NCI-H1694 (cell line): ENCODE data around the gene TUBB6.

Experiments used
- DNase-seq: peaks from one replicate; lab custom pipeline; 2025; lab: John Stamatoyannopoulos, UW

The TUBB6 gene

GRCh38 chr18:12307701-12308385 lies at the start of gene TUBB6:
Gene TUBB6, plus strand, starts transcription at chr18:12308241. Its CDS starts 52 bp downstream, at chr18:12308293.
- DNase-seq: no peak

- no peak for DNase-seq
Observed at GRCh38 chr18:12258719-12259705, 49.0 kb upstream of the TUBB6 start.

DNA sequence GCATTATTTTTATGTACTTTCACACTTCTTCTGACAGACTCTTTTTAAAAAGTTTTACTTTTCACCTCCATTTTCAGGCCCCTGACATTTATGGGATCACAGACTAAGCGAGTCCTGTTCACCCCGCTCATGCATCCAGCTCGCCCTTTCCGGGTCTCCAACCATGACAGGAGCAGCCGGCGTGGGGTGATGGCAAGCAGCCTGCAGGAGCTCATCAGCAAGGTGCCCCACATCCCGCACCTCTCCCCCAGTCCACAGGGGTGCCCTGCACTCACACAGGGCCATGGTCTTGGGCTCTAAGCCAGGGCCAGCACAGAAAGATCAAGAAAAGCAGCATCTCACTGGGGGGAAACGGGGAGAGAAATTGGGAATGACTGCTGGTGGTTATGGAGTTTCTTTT lies 45.3 kb upstream of the TUBB6 start:
- no peak for DNase-seq

DNA sequence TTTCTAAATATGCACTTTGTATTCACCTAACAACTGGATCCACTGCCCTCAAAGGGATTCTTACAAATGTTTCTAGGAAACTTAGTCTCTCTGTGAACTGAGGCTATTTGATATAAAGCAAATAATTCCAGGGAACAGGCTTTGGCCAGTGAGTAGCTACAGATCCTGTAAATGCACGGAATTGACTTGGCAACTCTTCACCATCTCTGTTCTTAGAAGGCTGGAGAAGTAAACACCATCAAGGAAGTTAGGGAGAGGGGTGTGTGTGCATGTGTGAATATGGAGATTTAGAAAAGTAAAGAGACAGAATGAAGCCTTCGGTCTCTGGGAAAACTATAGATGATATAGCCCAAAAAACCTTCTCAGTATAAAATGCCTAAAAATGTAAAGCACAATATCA lies 43.2 kb upstream of the TUBB6 start:
- DNase-seq: no peak

DNA sequence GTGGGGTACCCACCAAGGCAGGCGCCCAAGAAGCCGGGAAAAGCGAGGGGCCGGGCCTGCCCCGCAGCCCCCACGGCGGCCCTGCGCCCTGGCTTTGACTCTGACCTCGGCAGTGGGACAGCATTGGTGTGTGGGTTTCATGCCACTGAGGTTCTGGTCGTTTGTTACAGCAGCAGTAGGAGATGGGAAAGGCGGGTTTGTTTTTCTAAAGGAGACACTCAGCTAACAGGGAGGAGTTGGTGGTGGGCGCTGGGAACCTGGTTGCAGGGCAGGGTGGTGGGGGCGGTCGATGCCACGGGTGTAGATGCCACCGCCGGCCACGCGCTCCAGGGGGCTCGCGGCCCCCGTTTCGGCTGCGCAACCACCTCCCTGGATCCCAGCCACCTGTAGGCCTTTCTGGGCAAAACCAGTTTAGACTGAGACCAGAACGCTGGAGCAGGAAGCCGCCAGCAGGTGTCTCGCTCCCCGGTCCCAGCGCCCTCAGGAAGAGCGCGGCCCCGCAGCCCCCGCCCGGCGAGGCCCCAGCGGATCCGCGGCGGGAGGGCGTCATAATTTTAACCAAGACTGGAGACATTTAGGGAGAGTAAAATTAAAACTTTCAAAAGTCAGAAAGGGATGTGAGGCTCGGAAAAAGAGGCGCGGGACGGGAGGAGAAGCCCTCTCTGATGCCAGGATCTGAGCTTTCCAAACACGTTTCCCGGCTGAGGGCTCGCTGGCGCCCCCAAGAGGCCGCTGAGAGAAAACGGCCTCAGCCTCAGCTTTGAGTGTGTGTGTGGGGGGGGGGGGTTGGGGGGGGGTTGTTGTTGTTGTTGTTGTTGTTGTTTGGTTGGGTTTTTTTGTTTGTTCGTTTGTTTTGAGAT lies 36.4 kb upstream of the TUBB6 start:
- peak; percentile 49 for DNase-seq

- no peak for DNase-seq
Observed at GRCh38 chr18:12274793-12275192, 33.2 kb upstream of the TUBB6 start.

GRCh38 chr18:12276736-12277554 lies 31.1 kb upstream of the TUBB6 start:
- DNase-seq: no peak

DNA sequence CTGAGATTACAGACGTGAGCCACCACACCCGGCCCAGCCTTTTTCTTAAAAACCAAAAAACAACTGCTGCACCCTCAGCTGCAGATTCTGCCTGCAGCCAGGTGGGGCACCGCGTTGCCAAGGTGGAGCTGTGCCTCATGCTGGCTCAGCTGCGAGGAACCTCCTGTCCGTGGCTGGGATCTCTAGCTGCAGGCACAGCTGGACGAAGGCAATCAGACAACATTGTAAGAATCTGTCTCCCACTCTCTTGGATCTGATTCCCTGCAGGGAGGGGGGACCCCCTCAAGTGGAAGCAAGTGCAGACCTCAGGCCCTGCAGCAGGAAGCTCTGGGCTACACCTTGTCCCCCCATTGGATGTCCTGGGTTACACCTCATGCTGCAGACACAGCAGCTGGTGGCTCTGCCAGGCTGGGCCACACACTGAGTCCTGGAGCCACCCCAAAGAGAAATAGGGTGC lies 29.8 kb upstream of the TUBB6 start:
- no peak for DNase-seq

DNA sequence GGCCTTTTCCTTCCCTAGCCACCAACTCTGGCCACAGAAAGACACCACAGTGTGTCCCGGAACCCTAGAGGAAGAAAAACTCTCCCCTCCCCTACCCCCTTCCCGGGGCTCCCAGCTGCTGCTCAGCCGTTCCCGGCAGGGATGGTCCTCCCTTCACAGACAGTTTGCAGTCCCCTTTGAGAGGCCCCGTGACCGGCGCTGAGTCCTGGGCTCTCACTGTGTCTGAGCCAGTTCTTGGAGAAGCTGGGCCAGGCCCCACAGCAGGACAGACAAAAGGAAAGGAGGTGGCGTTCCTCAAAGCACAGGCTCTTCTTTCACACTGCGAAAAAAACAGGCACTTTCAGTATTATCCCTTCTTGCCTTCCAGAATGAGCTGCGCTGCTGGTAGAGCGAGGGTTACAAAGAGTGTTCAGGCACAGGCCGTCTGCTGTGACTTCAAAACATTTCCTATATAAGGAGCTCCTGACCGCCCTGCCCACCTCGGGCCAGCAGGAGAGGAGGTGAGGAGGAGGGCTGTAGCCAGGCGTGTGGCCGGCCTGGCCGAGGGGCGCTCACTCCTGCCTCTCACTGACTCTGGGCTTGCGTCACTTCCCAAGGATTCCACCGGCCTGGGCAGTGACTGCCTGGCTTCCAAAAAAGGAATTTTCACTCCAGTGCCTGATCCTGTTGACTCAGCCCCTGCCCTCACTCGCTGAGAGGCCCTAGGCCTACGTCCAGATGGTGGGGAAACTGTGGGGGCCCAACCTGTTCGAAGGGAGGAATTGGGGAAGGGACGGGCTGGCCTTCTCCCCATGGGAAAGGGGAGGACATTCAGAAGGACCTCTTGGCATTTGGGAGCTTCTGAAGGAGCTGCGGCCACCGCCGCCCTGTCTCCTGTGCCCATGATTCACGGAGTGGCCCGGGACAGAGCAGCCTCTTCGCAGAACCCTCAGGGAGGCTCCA lies 29.0 kb upstream of the TUBB6 start:
- DNase-seq: no peak

DNA sequence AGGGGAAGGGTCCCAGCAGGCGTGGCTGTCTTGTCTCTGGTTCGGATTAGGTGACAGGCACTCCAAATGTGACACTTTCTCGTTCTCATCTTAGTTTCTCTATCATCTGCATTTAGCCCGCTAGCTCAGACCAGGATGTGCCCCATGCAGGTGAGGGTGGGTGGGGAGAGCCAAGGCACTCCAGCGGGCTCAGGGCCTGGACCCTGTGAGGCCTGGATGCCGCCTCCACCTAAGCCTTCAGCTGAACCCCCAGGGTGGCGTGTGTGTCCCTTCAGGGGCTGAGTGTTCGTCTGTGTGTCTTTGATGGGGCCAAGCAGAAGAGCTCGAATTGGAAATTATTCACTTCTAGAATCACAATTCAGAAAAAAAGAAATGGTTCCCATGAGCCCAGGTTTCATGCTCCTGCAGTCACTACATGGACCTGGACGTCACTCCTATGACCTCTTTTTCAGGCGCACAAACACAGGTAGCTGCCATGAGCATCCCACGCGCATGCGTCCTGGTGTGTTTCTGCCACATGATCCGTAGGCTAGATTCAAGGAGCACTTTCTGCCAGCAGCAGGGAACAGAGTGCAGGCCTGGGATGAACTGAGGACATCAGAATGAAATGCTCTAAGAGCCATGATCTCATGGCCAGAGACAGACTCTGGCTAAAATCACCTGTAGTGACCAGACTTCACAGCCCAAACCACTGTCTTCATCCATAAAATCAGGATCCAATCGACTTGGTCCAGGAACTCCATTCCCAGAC lies 28.1 kb upstream of the TUBB6 start:
- no peak for DNase-seq

DNA sequence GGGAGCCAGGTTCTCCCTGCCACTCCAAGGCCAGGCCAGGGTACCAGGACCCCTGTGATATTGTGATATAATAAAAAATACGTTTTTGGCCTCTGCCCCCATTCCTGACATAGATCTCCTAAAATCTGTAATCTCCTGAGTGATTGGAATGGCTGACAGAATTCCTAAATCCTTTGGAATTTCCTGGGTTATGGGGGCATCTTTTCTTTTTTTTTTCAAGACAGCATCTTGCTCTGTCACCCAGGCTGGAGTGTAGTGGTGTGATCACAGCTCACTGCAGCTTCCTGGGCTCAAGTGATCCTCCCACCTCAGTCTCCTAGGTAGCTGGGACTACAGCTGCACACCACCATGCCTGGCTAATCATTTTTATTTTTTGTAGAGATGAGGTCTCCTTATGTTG lies 26.2 kb upstream of the TUBB6 start:
- DNase-seq: no peak

GRCh38 chr18:12282442-12283039 lies 25.5 kb upstream of the TUBB6 start:
- no peak for DNase-seq

DNA sequence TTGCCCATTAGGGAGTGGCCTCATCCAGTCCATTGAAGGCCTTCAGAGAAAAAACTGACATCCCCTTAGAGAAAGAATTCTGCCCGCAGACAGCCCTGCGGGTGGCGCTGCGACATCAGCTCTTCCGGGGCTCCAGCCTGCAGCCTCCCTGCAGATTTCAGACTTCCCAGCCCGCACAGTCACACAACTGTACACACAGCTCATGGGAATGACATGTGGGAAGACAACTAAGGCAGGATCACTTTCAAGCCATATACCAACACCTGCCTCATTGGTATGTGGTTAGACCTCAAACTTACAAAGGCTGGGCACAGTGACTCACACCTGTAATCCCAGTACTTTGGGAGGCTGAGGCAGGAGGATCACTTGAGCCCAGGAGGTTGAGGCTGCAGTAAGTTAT lies 24.8 kb upstream of the TUBB6 start:
- no peak for DNase-seq

- no peak for DNase-seq
Observed at GRCh38 chr18:12283666-12284065, 24.4 kb upstream of the TUBB6 start.

GRCh38 chr18:12287131-12287681 lies 20.8 kb upstream of the TUBB6 start:
- DNase-seq: no peak

GRCh38 chr18:12287684-12288402 lies 20.2 kb upstream of the TUBB6 start:
- no peak for DNase-seq

- DNase-seq: no peak
Observed at GRCh38 chr18:12288403-12288755, 19.7 kb upstream of the TUBB6 start.

DNA sequence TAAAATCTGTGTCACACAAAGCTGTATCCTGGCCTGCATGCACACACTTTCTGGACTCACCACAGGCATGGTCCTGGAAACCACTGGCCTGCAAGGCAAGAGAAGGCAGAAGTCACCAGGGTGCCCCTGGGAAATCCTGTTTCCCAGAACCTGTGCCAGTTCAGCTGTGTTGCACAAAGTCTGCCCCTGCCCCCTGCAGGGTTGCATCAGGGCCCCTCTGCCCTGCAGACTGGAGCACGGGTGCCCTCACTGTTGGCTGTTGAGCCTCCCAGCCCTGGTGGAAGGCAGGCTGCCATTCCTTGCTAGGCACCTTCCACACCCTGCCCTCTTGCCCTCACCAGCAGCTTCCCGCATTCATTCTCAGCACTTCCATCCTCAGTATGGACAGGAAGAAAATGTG lies 18.0 kb upstream of the TUBB6 start:
- no peak for DNase-seq
